NB4 (cell line): Measurements from ENCODE around the gene PRAMEF1.

Experiments used
- CTCF ChIP-seq: IDR thresholded peaks from one replicate; pipeline ENCODE4 v1.5.1; 2012; ENCODE audit warnings: low read depth, low read length
- MAX ChIP-seq: IDR thresholded peaks from 2 replicates; pipeline ENCODE4 v1.6.1; 2011; ENCODE audit warnings: low read depth, low read length
- POLR2A ChIP-seq: IDR thresholded peaks from 2 replicates; pipeline ENCODE4 v1.6.1; 2011; ENCODE audit warnings: mild to moderate bottlenecking; ENCODE audit not compliant: insufficient read length; ENCODE audit errors: extremely low read depth

- TF ChIP-seq CTCF, result no peak
- no peak for TF ChIP-seq POLR2A
- TF ChIP-seq MAX, result no peak
These were observed 13.1 kb upstream of the PRAMEF1 start for GRCh38 chr1:12778061-12778460.
